HEK293 (cell line): ENCODE data around the gene AXL.

Experiments used
- BCL11A ChIP-seq: fragments of 450-650 bp; formaldehyde crosslinking; IDR thresholded peaks from 2 replicates; pipeline ENCODE4 v1.5.1; 2016; ENCODE audit warnings: low read depth, missing biosample characterization, missing genetic modification characterization
- ELK4 ChIP-seq: IDR thresholded peaks from 2 replicates; pipeline ENCODE4 v1.6.1; 2011; ENCODE audit warnings: mild to moderate bottlenecking, low read depth, low read length, borderline replicate concordance
- GLIS2 ChIP-seq: fragments of 450-650 bp; formaldehyde crosslinking; IDR thresholded peaks from 2 replicates; pipeline ENCODE4 v1.5.1; 2016; ENCODE audit warnings: missing biosample characterization, missing genetic modification characterization
- KLF1 ChIP-seq: fragments of 450-650 bp; formaldehyde crosslinking; IDR thresholded peaks from 2 replicates; pipeline ENCODE4 v1.5.1; 2016; ENCODE audit warnings: missing biosample characterization, missing genetic modification characterization
- KLF10 ChIP-seq: fragments of 450-650 bp; IDR thresholded peaks from 2 replicates; pipeline ENCODE4 v1.5.1; 2018; ENCODE audit warnings: missing biosample characterization, mild to moderate bottlenecking, missing genetic modification characterization
- MEIS1 ChIP-seq: sonication (generic); formaldehyde crosslinking; IDR thresholded peaks from 2 replicates; pipeline ENCODE4 v1.8.1; 2022; ENCODE audit warnings: missing genetic modification reagents, mild to moderate bottlenecking, borderline replicate concordance
- OSR2 ChIP-seq: fragments of 450-650 bp; formaldehyde crosslinking; IDR thresholded peaks from 2 replicates; pipeline ENCODE4 v1.5.1; 2016; ENCODE audit warnings: missing biosample characterization, missing genetic modification characterization
- PATZ1 ChIP-seq: fragments of 450-650 bp; formaldehyde crosslinking; IDR thresholded peaks from 2 replicates; pipeline ENCODE4 v1.5.1; 2016; ENCODE audit warnings: missing biosample characterization, missing genetic modification characterization
- RBAK ChIP-seq: fragments of 450-650 bp; formaldehyde crosslinking; IDR thresholded peaks from 2 replicates; pipeline ENCODE4 v1.5.1; 2016; ENCODE audit warnings: missing biosample characterization, missing genetic modification characterization
- ZBTB44 ChIP-seq: fragments of 450-650 bp; IDR thresholded peaks from 2 replicates; pipeline ENCODE4 v1.5.1; 2018; ENCODE audit warnings: missing biosample characterization, mild to moderate bottlenecking, missing genetic modification characterization
- ZFHX2 ChIP-seq: fragments of 450-650 bp; formaldehyde crosslinking; conservative IDR thresholded peaks from 2 replicates; pipeline ENCODE4 v1.5.1; 2016; ENCODE audit warnings: missing biosample characterization, missing genetic modification characterization
- ZNF133 ChIP-seq: fragments of 450-650 bp; formaldehyde crosslinking; IDR thresholded peaks from 2 replicates; pipeline ENCODE4 v1.5.1; 2016; ENCODE audit warnings: missing biosample characterization, missing genetic modification characterization
- ZNF16 ChIP-seq: fragments of 450-650 bp; formaldehyde crosslinking; IDR thresholded peaks from 2 replicates; pipeline ENCODE4 v1.5.1; 2016; ENCODE audit warnings: low read depth, missing biosample characterization, missing genetic modification characterization
- ZNF174 ChIP-seq: fragments of 450-650 bp; formaldehyde crosslinking; IDR thresholded peaks from 2 replicates; pipeline ENCODE4 v1.5.0; 2017; ENCODE audit warnings: missing biosample characterization, mild to moderate bottlenecking, missing genetic modification characterization
- ZNF223 ChIP-seq: fragments of 450-650 bp; formaldehyde crosslinking; IDR thresholded peaks from 2 replicates; pipeline ENCODE4 v1.5.1; 2016; ENCODE audit warnings: missing biosample characterization, missing genetic modification characterization
- ZNF335 ChIP-seq: fragments of 450-650 bp; formaldehyde crosslinking; conservative IDR thresholded peaks from 2 replicates; pipeline ENCODE4 v1.5.1; 2016; ENCODE audit warnings: missing biosample characterization, missing genetic modification characterization
- ZNF416 ChIP-seq: fragments of 450-650 bp; formaldehyde crosslinking; IDR thresholded peaks from 2 replicates; pipeline ENCODE4 v1.5.1; 2016; ENCODE audit warnings: missing biosample characterization, missing genetic modification characterization
- ZNF449 ChIP-seq: fragments of 450-650 bp; formaldehyde crosslinking; IDR thresholded peaks from 2 replicates; pipeline ENCODE4 v1.5.1; 2017; ENCODE audit warnings: missing biosample characterization, mild to moderate bottlenecking, missing genetic modification characterization, moderate library complexity
- ZNF510 ChIP-seq: fragments of 450-650 bp; formaldehyde crosslinking; IDR thresholded peaks from 2 replicates; pipeline ENCODE4 v1.5.1; 2018; ENCODE audit warnings: mild to moderate bottlenecking, missing genetic modification characterization, missing biosample characterization; ENCODE audit not compliant: insufficient replicate concordance
- ZNF514 ChIP-seq: fragments of 450-650 bp; formaldehyde crosslinking; IDR thresholded peaks from 2 replicates; pipeline ENCODE4 v1.5.1; 2016; ENCODE audit warnings: missing biosample characterization, missing genetic modification characterization
- ZNF621 ChIP-seq: fragments of 450-650 bp; formaldehyde crosslinking; IDR thresholded peaks from 2 replicates; pipeline ENCODE4 v1.5.1; 2017; ENCODE audit warnings: missing biosample characterization, missing genetic modification characterization
- ZNF645 ChIP-seq: fragments of 450-650 bp; formaldehyde crosslinking; IDR thresholded peaks from 2 replicates; pipeline ENCODE4; 2016; ENCODE audit warnings: missing biosample characterization, missing genetic modification characterization
- ZNF677 ChIP-seq: fragments of 450-650 bp; IDR thresholded peaks from 2 replicates; pipeline ENCODE4 v1.5.0; 2018; ENCODE audit warnings: missing biosample characterization, mild to moderate bottlenecking, missing genetic modification characterization, moderate library complexity
- ZNF747 ChIP-seq: fragments of 450-650 bp; formaldehyde crosslinking; IDR thresholded peaks from 2 replicates; pipeline ENCODE4 v1.5.1; 2016; ENCODE audit warnings: missing biosample characterization, missing genetic modification characterization
- ZNF776 ChIP-seq: fragments of 450-650 bp; formaldehyde crosslinking; IDR thresholded peaks from 2 replicates; pipeline ENCODE4 v1.5.0; 2017; ENCODE audit warnings: missing biosample characterization, missing genetic modification characterization, borderline replicate concordance
- ZNF777 ChIP-seq: fragments of 450-650 bp; formaldehyde crosslinking; IDR thresholded peaks from 2 replicates; pipeline ENCODE4 v1.5.1; 2017; ENCODE audit warnings: missing biosample characterization, missing genetic modification characterization, borderline replicate concordance
- ZSCAN5A ChIP-seq: fragments of 450-650 bp; formaldehyde crosslinking; IDR thresholded peaks from 2 replicates; pipeline ENCODE4 v1.5.1; 2016; ENCODE audit warnings: missing biosample characterization, missing genetic modification characterization
- TF ChIP-seq, protein P1 (sequence below): fragments of 450-650 bp; formaldehyde crosslinking; IDR thresholded peaks from 2 replicates; pipeline ENCODE4 v1.5.1; 2016; ENCODE audit warnings: missing biosample characterization, missing genetic modification characterization
- TF ChIP-seq, protein P2 (sequence below): fragments of 450-650 bp; formaldehyde crosslinking; IDR thresholded peaks from 2 replicates; pipeline ENCODE4 v1.5.1; 2017; ENCODE audit warnings: missing biosample characterization, missing genetic modification characterization

Gene AXL

DNA sequence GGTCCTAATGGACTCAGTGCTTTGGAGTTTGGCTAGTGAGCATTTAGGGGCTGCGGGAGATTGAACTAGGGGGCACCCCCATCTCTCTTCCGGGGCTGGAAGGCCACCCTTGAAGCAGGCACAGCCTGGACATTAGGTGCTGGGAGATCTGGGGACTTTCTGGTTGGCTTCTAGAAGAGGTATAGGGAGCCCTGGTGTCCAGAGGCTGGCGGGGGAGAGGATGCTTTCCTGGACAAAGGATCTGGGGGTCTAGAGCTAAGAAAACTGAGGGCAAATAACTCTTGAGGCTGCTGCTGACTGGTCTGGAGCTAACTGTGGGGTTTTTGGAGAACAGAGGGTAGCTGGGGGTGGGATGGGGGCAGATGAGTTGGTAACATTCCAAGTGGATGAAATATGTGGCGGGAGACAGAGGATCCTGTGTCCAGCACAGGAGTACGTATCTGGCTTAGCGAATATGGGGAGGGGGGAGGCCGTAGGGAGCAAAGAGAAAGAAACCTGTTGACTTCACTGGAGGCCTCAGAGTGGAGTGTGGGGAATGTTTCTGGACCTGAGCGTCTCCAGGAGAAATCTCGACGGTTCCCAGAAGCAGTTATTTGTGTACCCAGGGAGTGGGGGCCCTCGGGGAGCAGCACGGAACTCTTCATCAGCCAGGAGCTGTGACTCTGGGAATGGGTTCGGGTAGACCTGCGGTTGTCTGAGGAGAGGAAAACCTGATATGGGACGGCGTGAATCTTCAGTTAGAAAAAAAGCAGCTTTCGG lies 46.6 kb downstream of the AXL start (continued):
- TF ChIP-seq ZBTB44 (tag by site-specific recombination) (no peak), ZNF16 (no peak), ZNF449 (tag by site-specific recombination) (no peak), ZNF747 (tag by site-specific recombination) (no peak), ZNF416 (tag by site-specific recombination) (no peak), ELK4 (no peak), PATZ1 (tag by site-specific recombination) (peak; percentile 65), ZNF133 (tag by site-specific recombination) (no peak), ZFHX2 (tag by site-specific recombination) (no peak; the same call in 1 of the 2 replicates), KLF10 (tag by site-specific recombination) (no peak), ZSCAN5A (no peak), ZNF645 (tag by site-specific recombination) (no peak), ZNF777 (tag by site-specific recombination) (no peak), ZNF335 (peak; percentile 85), BCL11A (tag by site-specific recombination) (no peak), ZNF174 (tag by site-specific recombination) (no peak), GLIS2 (tag by site-specific recombination) (peak; percentile 30; the same call in 1 of the 2 replicates), ZNF677 (tag by site-specific recombination) (no peak), ZNF223 (tag by site-specific recombination) (no peak), KLF1 (no peak), RBAK (tag by site-specific recombination) (no peak), MEIS1 (CRISPR knock-in tag) (no peak), ZNF776 (tag by site-specific recombination) (no peak), OSR2 (tag by site-specific recombination) (no peak), ZNF510 (tag by site-specific recombination) (no peak), ZNF621 (tag by site-specific recombination) (no peak), ZNF514 (tag by site-specific recombination) (no peak)
- TF ChIP-seq, protein P1, sequence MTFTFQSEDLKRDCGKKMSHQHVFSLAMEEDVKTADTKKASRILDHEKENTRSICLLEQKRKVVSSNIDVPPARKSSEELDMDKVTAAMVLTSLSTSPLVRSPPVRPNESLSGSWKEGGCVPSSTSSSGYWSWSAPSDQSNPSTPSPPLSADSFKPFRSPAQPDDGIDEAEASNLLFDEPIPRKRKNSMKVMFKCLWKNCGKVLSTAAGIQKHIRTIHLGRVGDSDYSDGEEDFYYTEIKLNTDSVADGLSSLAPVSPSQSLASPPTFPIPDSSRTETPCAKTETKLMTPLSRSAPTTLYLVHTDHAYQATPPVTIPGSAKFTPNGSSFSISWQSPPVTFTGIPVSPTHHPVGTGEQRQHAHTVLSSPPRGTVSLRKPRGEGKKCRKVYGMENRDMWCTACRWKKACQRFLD (tag by site-specific recombination) = no peak
- TF ChIP-seq, protein P2, sequence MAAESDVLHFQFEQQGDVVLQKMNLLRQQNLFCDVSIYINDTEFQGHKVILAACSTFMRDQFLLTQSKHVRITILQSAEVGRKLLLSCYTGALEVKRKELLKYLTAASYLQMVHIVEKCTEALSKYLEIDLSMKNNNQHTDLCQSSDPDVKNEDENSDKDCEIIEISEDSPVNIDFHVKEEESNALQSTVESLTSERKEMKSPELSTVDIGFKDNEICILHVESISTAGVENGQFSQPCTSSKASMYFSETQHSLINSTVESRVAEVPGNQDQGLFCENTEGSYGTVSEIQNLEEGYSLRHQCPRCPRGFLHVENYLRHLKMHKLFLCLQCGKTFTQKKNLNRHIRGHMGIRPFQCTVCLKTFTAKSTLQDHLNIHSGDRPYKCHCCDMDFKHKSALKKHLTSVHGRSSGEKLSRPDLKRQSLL (tag by site-specific recombination) = no peak
